BJ (cell line): ENCODE measurements around the gene SCO1. TPM values are rescaled to one million over a fixed set of nuclear protein-coding genes. Genes with fewer than 3 reads are reported as not detected.

Source experiments
- CTCF ChIA-PET: fragments of 350-600 bp; formaldehyde crosslinking; extraction: SDS; loops from one replicate; lab custom pipeline; 2021; ENCODE audit warnings: antibody characterized with exemption, inconsistent platforms; lab: Yijun Ruan, JAX
- POLR2A ChIA-PET: fragments of 300-600 bp; sonication (Branson Sonifier 250); formaldehyde crosslinking; extraction: SDS; loops from one replicate; lab custom pipeline; 2021; ENCODE audit warnings: antibody characterized with exemption; lab: Charles Lee
- DNase-seq: peaks from one replicate; pipeline ENCODE4 v3.0.0-alpha.2; 2011; ENCODE audit warnings: low read depth
- H3K27me3 ChIP-seq: 2 replicates; pipeline ENCODE4 v1.6.0; 2011; ENCODE audit warnings: low read length; ENCODE audit not compliant: control insufficient read depth, insufficient read depth
- H3K36me3 ChIP-seq: 2 replicates; pipeline ENCODE4 v1.5.1; 2011; ENCODE audit warnings: low read length; ENCODE audit not compliant: control insufficient read depth, insufficient read depth
- H3K4me3 ChIP-seq: 2 replicates; pipeline ENCODE4 v1.5.1; 2011; ENCODE audit warnings: low read depth, mild to moderate bottlenecking, control low read depth, low read length
- CTCF ChIP-seq: IDR thresholded peaks from 2 replicates; pipeline ENCODE4 v1.5.1; 2011; ENCODE audit warnings: low read depth, mild to moderate bottlenecking, control low read depth, inconsistent platforms, low read length, moderate library complexity; ENCODE audit not compliant: insufficient read depth
- polyA plus RNA-seq: library from polyadenylated mRNA; depleted of rRNA; stranded (reverse); fragments of >200 nt; gene quantifications from 2 replicates; pipeline ENCODE4 v1.2.3, GENCODE V29; 2011

The SCO1 gene
- polyA plus RNA-seq, 1 experiment = 21.7 TPM

- no peak for DNase-seq
- H3K4me3 ChIP-seq = no peak within 1 kb of the TSS
- no peak for TF ChIP-seq CTCF
- POLR2A ChIA-PET = no interaction called here
- H3K27me3 ChIP-seq = no peaks in the 10 kb centered on the region
- CTCF ChIA-PET = interaction anchor here (0.6 to 3.5 kb wide), 3 partner anchors 8 to 11 kb away, joined by 3 to 22 read pairs (median 3); no protein-coding TSS in a partner anchor
- no peaks in the 10 kb centered on the region for H3K36me3 ChIP-seq
Observed at GRCh38 chr17:10657148-10657547, 40.2 kb downstream of the SCO1 start, which contains the start of gene MYH3. TSS of gene MYH3 (minus strand) at chr17:10657309. CDS start at chr17:10655064, 2,245 bp downstream.

GRCh38 chr17:10653987-10654386 is 43.3 kb downstream of the SCO1 start:
- POLR2A ChIA-PET = no interaction called here
- CTCF ChIA-PET = interaction anchor here (1.2 kb wide), 1 partner anchor 30 kb away, joined by 5 read pairs; no protein-coding TSS in a partner anchor

GRCh38 chr17:10652984-10653659 is 44.2 kb downstream of the SCO1 start:
- Histone ChIP-seq H3K4me3 (no peak overlapping the region), H3K27me3 (no peaks in the 10 kb centered on the region), H3K36me3 (no peaks in the 10 kb centered on the region)
- DNase-seq = no peak
- POLR2A ChIA-PET = no interaction called here
- no peak for TF ChIP-seq CTCF
- CTCF ChIA-PET = no interaction called here

More at GRCh38 chr17:10653987-10654386, 43.3 kb downstream of the SCO1 start:
- no peak for TF ChIP-seq CTCF
- Histone ChIP-seq H3K36me3 (no peaks in the 10 kb centered on the region), H3K4me3 (no peak overlapping the region), H3K27me3 (no peaks in the 10 kb centered on the region)
- DNase-seq = no peak

GRCh38 chr17:10651927-10652326 is 45.4 kb downstream of the SCO1 start:
- no peak for DNase-seq
- POLR2A ChIA-PET = no interaction called here
- no peaks in the 10 kb centered on the region for H3K36me3 ChIP-seq
- TF ChIP-seq CTCF = no peak
- no peak overlapping the region for H3K4me3 ChIP-seq
- CTCF ChIA-PET = no interaction called here
- H3K27me3 ChIP-seq = no peaks in the 10 kb centered on the region

GRCh38 chr17:10649602-10650001 is 47.7 kb downstream of the SCO1 start:
- DNase-seq = no peak
- H3K4me3 ChIP-seq = no peak overlapping the region
- no peaks in the 10 kb centered on the region for H3K36me3 ChIP-seq
- no peak for TF ChIP-seq CTCF
- H3K27me3 ChIP-seq = no peaks in the 10 kb centered on the region
- CTCF ChIA-PET = interaction anchor here (0.7 to 1.7 kb wide), 7 partner anchors 10 to 195 kb away, joined by 3 to 7 read pairs (median 4); no protein-coding TSS in a partner anchor
- POLR2A ChIA-PET = no interaction called here
